Stimulated activated CD4-positive, alpha-beta T cell treated with anti-CD3 and anti-CD28 coated beads, TNF-alpha, amount 100 ng/mL, for 48 hours (primary cell): ENCODE data around the gene ODAD3.
"Not testable (repeated sequence)": the region's sequence is repeated elsewhere in the genome, so short reads cannot be mapped to it uniquely, and the experiment has no call there.

Experiments used
- DNase-seq, 3 donors: peaks; one replicate each; pipeline ENCODE4 v3.0.0-alpha.2; 2020; ENCODE audit warnings: low read depth in 3 of 3

ODAD3 gene

GRCh38 chr19:11437955-11438354 is 3.0 kb upstream of the ODAD3 start:
- no peak for DNase-seq

- no peak for DNase-seq
Measured at GRCh38 chr19:11435833-11436313, 952 bp upstream of the ODAD3 start.

- DNase-seq: no peak
Measured at GRCh38 chr19:11434703-11435056, 241 bp downstream of the ODAD3 start.

- DNase-seq: not testable (repeated sequence)
Measured at GRCh38 chr19:11433526-11433925, 1.4 kb downstream of the ODAD3 start.

GRCh38 chr19:11426656-11427055 is 8.3 kb downstream of the ODAD3 start:
- DNase-seq: no peak

GRCh38 chr19:11425719-11426457 is 9.0 kb downstream of the ODAD3 start:
- DNase-seq: no peak

GRCh38 chr19:11423791-11424181 is 11.1 kb downstream of the ODAD3 start:
- DNase-seq: no peak

- DNase-seq: no peak
Measured at GRCh38 chr19:11423164-11423790, 11.6 kb downstream of the ODAD3 start.

GRCh38 chr19:11422163-11423065 is 12.5 kb downstream of the ODAD3 start:
- DNase-seq: peak; percentile 42 to 73 (median 48)

GRCh38 chr19:11421371-11422098 is 13.4 kb downstream of the ODAD3 start:
- DNase-seq: no peak

- no peak for DNase-seq
Measured at GRCh38 chr19:11420429-11421370, 14.2 kb downstream of the ODAD3 start.

GRCh38 chr19:11418549-11419506 is 16.1 kb downstream of the ODAD3 start, which contains the start of gene RGL3:
TSS of gene RGL3 (minus strand) at chr19:11419314. CDS start at chr19:11419278, 36 bp downstream.
- DNase-seq: no peak

- DNase-seq: no peak
Measured at GRCh38 chr19:11418094-11418548, 16.8 kb downstream of the ODAD3 start.

GRCh38 chr19:11416346-11417052 is 18.4 kb downstream of the ODAD3 start:
- no peak for DNase-seq

- no peak for DNase-seq
Measured at GRCh38 chr19:11414544-11414943, 20.4 kb downstream of the ODAD3 start.

- DNase-seq: no peak
Measured at GRCh38 chr19:11410682-11411081, 24.2 kb downstream of the ODAD3 start.

- DNase-seq: no peak
Measured at GRCh38 chr19:11408591-11408990, 26.3 kb downstream of the ODAD3 start.

GRCh38 chr19:11406703-11407236 is 28.2 kb downstream of the ODAD3 start:
- DNase-seq: not testable (repeated sequence)
